BLaER1 (cell line): ENCODE data around the gene GNG4.
"Not testable (repeated sequence)": the region's sequence is repeated elsewhere in the genome, so short reads cannot be mapped to it uniquely, and the experiment has no call there.

Experiments
- H3K27ac ChIP-seq: shearing (Covaris generic); formaldehyde crosslinking; 2 replicates; pipeline ENCODE4 v1.8.1; 2022
- H3K27me3 ChIP-seq: shearing (Covaris generic); formaldehyde crosslinking; 2 replicates; pipeline ENCODE4 v1.8.1; 2022
- H3K36me3 ChIP-seq: shearing (Covaris generic); formaldehyde crosslinking; 2 replicates; pipeline ENCODE4 v1.8.1; 2022
- H3K4me1 ChIP-seq: shearing (Covaris generic); formaldehyde crosslinking; 2 replicates; pipeline ENCODE4 v1.8.1; 2022
- H3K4me2 ChIP-seq: shearing (Covaris generic); formaldehyde crosslinking; 2 replicates; pipeline ENCODE4 v1.8.1; 2022
- H3K4me3 ChIP-seq: shearing (Covaris generic); formaldehyde crosslinking; 2 replicates; pipeline ENCODE4 v1.8.1; 2022
- H3K9ac ChIP-seq: shearing (Covaris generic); formaldehyde crosslinking; 2 replicates; pipeline ENCODE4 v1.8.1; 2022
- H3K9me3 ChIP-seq: shearing (Covaris generic); formaldehyde crosslinking; 2 replicates; pipeline ENCODE4 v1.8.1; 2022
- H4K20me1 ChIP-seq: shearing (Covaris generic); formaldehyde crosslinking; 2 replicates; pipeline ENCODE4 v1.8.1; 2022
- Cebpa-rat ChIP-seq: shearing (Covaris generic); IDR thresholded peaks from 2 replicates; pipeline ENCODE4 v1.8.1; 2022

The GNG4 gene

GRCh38 chr1:235549351-235550139 lies 100.0 kb downstream of the GNG4 start:
- no peak for TF ChIP-seq Cebpa-rat
- no peak overlapping the region for H3K27ac ChIP-seq
- H3K9me3 ChIP-seq: 0 out of 2 replicates have a peak, but pooled peaks cover 5% of the 10 kb centered on the region
- no peaks in the 10 kb centered on the region for H4K20me1 ChIP-seq
- no peaks in the 10 kb centered on the region for H3K4me1 ChIP-seq
- H3K27me3 ChIP-seq: no peaks in the 10 kb centered on the region
- no peak overlapping the region for H3K4me3 ChIP-seq
- H3K4me2 ChIP-seq: no peak overlapping the region
- H3K9ac ChIP-seq: no peak overlapping the region
- no peaks in the 10 kb centered on the region for H3K36me3 ChIP-seq

GRCh38 chr1:235546369-235547155 lies 103.0 kb downstream of the GNG4 start:
- not testable (repeated sequence) for H3K4me1 ChIP-seq, H3K9me3 ChIP-seq, H3K27ac ChIP-seq, H3K27me3 ChIP-seq, H3K9ac ChIP-seq, H3K4me3 ChIP-seq, H3K4me2 ChIP-seq, H4K20me1 ChIP-seq, H3K36me3 ChIP-seq

GRCh38 chr1:235545292-235545930 lies 104.2 kb downstream of the GNG4 start:
- H3K9me3 ChIP-seq: no peaks in the 10 kb centered on the region
- no peaks in the 10 kb centered on the region for H3K36me3 ChIP-seq
- no peaks in the 10 kb centered on the region for H3K27me3 ChIP-seq
- no peak overlapping the region for H3K4me2 ChIP-seq
- no peaks in the 10 kb centered on the region for H3K4me1 ChIP-seq
- H3K4me3 ChIP-seq: no peak overlapping the region
- no peaks in the 10 kb centered on the region for H4K20me1 ChIP-seq
- H3K9ac ChIP-seq: no peak overlapping the region
- H3K27ac ChIP-seq: no peak overlapping the region
- no peak for TF ChIP-seq Cebpa-rat

GRCh38 chr1:235542845-235543244 lies 106.7 kb downstream of the GNG4 start:
- H3K27me3 ChIP-seq: not testable (repeated sequence)

GRCh38 chr1:235533476-235534168 lies 116.0 kb downstream of the GNG4 start:
- Histone ChIP-seq H3K27ac (no peak overlapping the region), H3K9me3 (peaks cover 3% of the 10 kb centered on the region; the same call in 1 of the 2 replicates), H3K36me3 (no peaks in the 10 kb centered on the region), H3K9ac (no peak overlapping the region), H3K27me3 (no peaks in the 10 kb centered on the region), H3K4me2 (no peak overlapping the region), H4K20me1 (no peaks in the 10 kb centered on the region), H3K4me3 (no peak overlapping the region), H3K4me1 (no peaks in the 10 kb centered on the region)
- TF ChIP-seq Cebpa-rat: no peak

More at GRCh38 chr1:235542845-235543244, 106.7 kb downstream of the GNG4 start:
- not testable (repeated sequence) for H3K27ac ChIP-seq, H3K4me3 ChIP-seq, H3K36me3 ChIP-seq, H3K4me2 ChIP-seq, H3K9me3 ChIP-seq, H3K4me1 ChIP-seq, H3K9ac ChIP-seq, H4K20me1 ChIP-seq

- Histone ChIP-seq H3K9me3 (peaks cover 3% of the 10 kb centered on the region; the same call in 1 of the 2 replicates), H3K4me1 (no peaks in the 10 kb centered on the region), H4K20me1 (no peaks in the 10 kb centered on the region), H3K9ac (no peak overlapping the region), H3K36me3 (no peaks in the 10 kb centered on the region), H3K4me2 (no peak overlapping the region), H3K4me3 (no peak overlapping the region), H3K27me3 (no peaks in the 10 kb centered on the region), H3K27ac (no peak overlapping the region)
- TF ChIP-seq Cebpa-rat: no peak
These were observed 117.2 kb downstream of the GNG4 start for GRCh38 chr1:235532360-235532759.

GRCh38 chr1:235527196-235527814 lies 122.3 kb downstream of the GNG4 start:
- no peak for TF ChIP-seq Cebpa-rat
- H3K4me1 ChIP-seq: no peaks in the 10 kb centered on the region
- no peak overlapping the region for H3K4me3 ChIP-seq
- H4K20me1 ChIP-seq: no peaks in the 10 kb centered on the region
- H3K9me3 ChIP-seq: peaks cover 3% of the 10 kb centered on the region; the same call in 1 of the 2 replicates
- no peaks in the 10 kb centered on the region for H3K36me3 ChIP-seq
- no peak overlapping the region for H3K4me2 ChIP-seq
- H3K27ac ChIP-seq: no peak overlapping the region
- H3K27me3 ChIP-seq: no peaks in the 10 kb centered on the region
- no peak overlapping the region for H3K9ac ChIP-seq

GRCh38 chr1:235525314-235525713 lies 124.3 kb downstream of the GNG4 start:
- Histone ChIP-seq H4K20me1 (no peaks in the 10 kb centered on the region), H3K27ac (no peak overlapping the region)
- no peak for TF ChIP-seq Cebpa-rat

GRCh38 chr1:235516862-235517446 lies 132.6 kb downstream of the GNG4 start:
- Histone ChIP-seq H3K36me3 (no peaks in the 10 kb centered on the region), H3K4me2 (no peak overlapping the region), H3K27me3 (no peaks in the 10 kb centered on the region), H4K20me1 (no peaks in the 10 kb centered on the region), H3K9me3 (no peaks in the 10 kb centered on the region), H3K4me3 (no peak overlapping the region), H3K27ac (no peak overlapping the region), H3K9ac (no peak overlapping the region), H3K4me1 (no peaks in the 10 kb centered on the region)
- TF ChIP-seq Cebpa-rat: no peak

More at GRCh38 chr1:235525314-235525713, 124.3 kb downstream of the GNG4 start:
- H3K9ac ChIP-seq: no peak overlapping the region
- no peak overlapping the region for H3K4me3 ChIP-seq
- H3K36me3 ChIP-seq: no peaks in the 10 kb centered on the region
- no peaks in the 10 kb centered on the region for H3K4me1 ChIP-seq
- no peaks in the 10 kb centered on the region for H3K27me3 ChIP-seq
- H3K4me2 ChIP-seq: no peak overlapping the region
- H3K9me3 ChIP-seq: no peaks in the 10 kb centered on the region
